Sigmoid colon (tissue), 7 donors: Measurements from ENCODE around the gene FAM210A. TPM values are rescaled to one million over a fixed set of nuclear protein-coding genes. Genes with fewer than 3 reads are reported as not detected.

Source experiments
- DNase-seq: peaks from one replicate; pipeline ENCODE4 v3.0.0-alpha.2; 2019
- H3K27ac ChIP-seq, 4 donors: fragments of 200-600 bp; sonication (generic); one replicate each; pipeline ENCODE4 v1.5.1; 2016 to 2019; ENCODE audit warnings: mild to moderate bottlenecking in 1 of 4
- H3K27me3 ChIP-seq, 3 donors: fragments of 200-600 bp; sonication (generic); one replicate each; pipeline ENCODE4 v1.5.1; 2019; ENCODE audit warnings: mild to moderate bottlenecking in 1 of 3
- H3K36me3 ChIP-seq, 4 donors: fragments of 200-600 bp; sonication (generic); one replicate each; pipeline ENCODE4 v1.5.1; 2016 to 2019
- H3K4me1 ChIP-seq, 4 donors: fragments of 200-600 bp; sonication (generic); one replicate each; pipeline ENCODE4 v1.5.1; 2017 to 2019
- H3K4me3 ChIP-seq, 4 donors: fragments of 200-600 bp; sonication (generic); one replicate each; pipeline ENCODE4 v1.5.1; 2017 to 2019; ENCODE audit warnings: mild to moderate bottlenecking in 2 of 4, moderate library complexity in 1 of 4
- H3K9me3 ChIP-seq, 4 donors: fragments of 200-600 bp in 3 of 4; sonication (generic) in 3 of 4; one replicate each; pipeline versions ENCODE4 v1.5.1 to v1.6.1; 2013 to 2019
- EP300 ChIP-seq, 4 donors: sonication (generic); formaldehyde crosslinking; IDR thresholded peaks; one replicate each; pipeline ENCODE4 v1.6.1; 2017; ENCODE audit warnings: antibody characterized with exemption in 4 of 4
- POLR2A ChIP-seq, 2 donors: fragments of 450-650 bp; IDR thresholded peaks; one replicate each; pipeline ENCODE4 v1.6.1; 2016; ENCODE audit warnings: antibody characterized with exemption in 2 of 2, mild to moderate bottlenecking in 2 of 2, moderate library complexity in 2 of 2
- POLR2AphosphoS5 ChIP-seq, 4 donors: sonication (generic); formaldehyde crosslinking; IDR thresholded peaks; one replicate each; pipeline ENCODE4 v1.6.1; 2017; ENCODE audit warnings: antibody characterized with exemption in 4 of 4
- WGBS, 2 donors: extraction: QIAGEN DNeasy Blood & Tissue Kit; methylation state at CpG; one replicate each; pipeline ENCODE4 v1.1.7; 2013; 5-methylcytosine and 5-hydroxymethylcytosine counted together
- intact Hi-C: fragments of 100-400 bp; cut with DNase I; formaldehyde crosslinking; loops from one replicate; pipeline ENCODE4 v1.15.1; 2023
- polyA plus RNA-seq, 3 donors: library from polyadenylated mRNA; stranded (reverse); fragments of 200-250 nt; gene quantifications; one replicate each; pipeline ENCODE4 v1.2.3, GENCODE V29; 2013
- total RNA-seq, 4 donors: library from RNA; depleted of rRNA; stranded (reverse); fragments of >200 nt; gene quantifications; one replicate each; pipeline ENCODE4 v1.1.0, GENCODE V29; 2016
- TF ChIP-seq, protein P1 (sequence below), 4 experiments: fragments of 450-650 bp in 3 of 4; fragments of 200-600 bp in 1 of 4; IDR thresholded peaks; one replicate each; pipeline ENCODE4 v1.5.1; 2016 to 2019; ENCODE audit warnings: antibody characterized with exemption in 4 of 4, mild to moderate bottlenecking in 3 of 4, moderate library complexity in 2 of 4
- donor health status: healthy with polysubstance abuse.
- donor health status: Bipolar disorder and iron deficiency.
- donor health status: healthy.

The FAM210A gene
- total and polyA plus RNA-seq, 7 donors = 4.8 to 19.6 (median 11.3) TPM

DNA sequence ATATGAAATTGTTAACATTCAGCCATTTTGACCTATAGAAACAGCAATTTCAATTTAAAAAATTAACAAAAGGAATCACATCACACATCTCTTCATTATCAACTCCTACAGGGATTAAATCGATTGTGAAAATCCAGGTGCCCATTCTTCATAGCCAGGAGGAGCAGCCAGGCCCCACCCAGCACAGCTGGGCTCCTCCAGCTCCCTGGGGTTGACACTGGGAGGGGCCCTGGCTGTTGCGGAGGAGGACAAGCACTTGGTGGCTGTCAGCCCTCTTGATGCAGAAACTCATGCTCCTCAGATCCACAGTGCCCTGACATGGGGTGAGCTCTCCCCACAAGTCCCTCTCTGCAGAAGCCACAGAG is 99.8 kb downstream of the FAM210A start:
- Histone ChIP-seq H3K27me3 (no peaks in the 10 kb centered on the region), H3K4me1 (peaks cover 0 to 7% (median 5%) of the 10 kb centered on the region in 4 donors), H3K27ac (no peak overlapping the region), H3K4me3 (no peak overlapping the region), H3K9me3 (no peaks in the 10 kb centered on the region), H3K36me3 (peaks cover 0 to 4% (median 0%) of the 10 kb centered on the region in 4 donors)
- DNase-seq = no peak
- TF ChIP-seq POLR2A (IDR thresholded peaks at IDR 0.05) (no peak), POLR2AphosphoS5 (IDR thresholded peaks at IDR 0.05) (no peak), EP300 (IDR thresholded peaks at IDR 0.05) (no peak)
- TF ChIP-seq, protein P1, sequence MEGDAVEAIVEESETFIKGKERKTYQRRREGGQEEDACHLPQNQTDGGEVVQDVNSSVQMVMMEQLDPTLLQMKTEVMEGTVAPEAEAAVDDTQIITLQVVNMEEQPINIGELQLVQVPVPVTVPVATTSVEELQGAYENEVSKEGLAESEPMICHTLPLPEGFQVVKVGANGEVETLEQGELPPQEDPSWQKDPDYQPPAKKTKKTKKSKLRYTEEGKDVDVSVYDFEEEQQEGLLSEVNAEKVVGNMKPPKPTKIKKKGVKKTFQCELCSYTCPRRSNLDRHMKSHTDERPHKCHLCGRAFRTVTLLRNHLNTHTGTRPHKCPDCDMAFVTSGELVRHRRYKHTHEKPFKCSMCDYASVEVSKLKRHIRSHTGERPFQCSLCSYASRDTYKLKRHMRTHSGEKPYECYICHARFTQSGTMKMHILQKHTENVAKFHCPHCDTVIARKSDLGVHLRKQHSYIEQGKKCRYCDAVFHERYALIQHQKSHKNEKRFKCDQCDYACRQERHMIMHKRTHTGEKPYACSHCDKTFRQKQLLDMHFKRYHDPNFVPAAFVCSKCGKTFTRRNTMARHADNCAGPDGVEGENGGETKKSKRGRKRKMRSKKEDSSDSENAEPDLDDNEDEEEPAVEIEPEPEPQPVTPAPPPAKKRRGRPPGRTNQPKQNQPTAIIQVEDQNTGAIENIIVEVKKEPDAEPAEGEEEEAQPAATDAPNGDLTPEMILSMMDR (IDR thresholded peaks at IDR 0.05) = no peak
- intact Hi-C loops = loop anchor here (5.0 kb wide), 1 partner anchor 249 kb away; no protein-coding TSS in a partner anchor
- 56 to 73% methylated on average over 2 of the region's 2 CpGs for WGBS, 2 donors

DNA sequence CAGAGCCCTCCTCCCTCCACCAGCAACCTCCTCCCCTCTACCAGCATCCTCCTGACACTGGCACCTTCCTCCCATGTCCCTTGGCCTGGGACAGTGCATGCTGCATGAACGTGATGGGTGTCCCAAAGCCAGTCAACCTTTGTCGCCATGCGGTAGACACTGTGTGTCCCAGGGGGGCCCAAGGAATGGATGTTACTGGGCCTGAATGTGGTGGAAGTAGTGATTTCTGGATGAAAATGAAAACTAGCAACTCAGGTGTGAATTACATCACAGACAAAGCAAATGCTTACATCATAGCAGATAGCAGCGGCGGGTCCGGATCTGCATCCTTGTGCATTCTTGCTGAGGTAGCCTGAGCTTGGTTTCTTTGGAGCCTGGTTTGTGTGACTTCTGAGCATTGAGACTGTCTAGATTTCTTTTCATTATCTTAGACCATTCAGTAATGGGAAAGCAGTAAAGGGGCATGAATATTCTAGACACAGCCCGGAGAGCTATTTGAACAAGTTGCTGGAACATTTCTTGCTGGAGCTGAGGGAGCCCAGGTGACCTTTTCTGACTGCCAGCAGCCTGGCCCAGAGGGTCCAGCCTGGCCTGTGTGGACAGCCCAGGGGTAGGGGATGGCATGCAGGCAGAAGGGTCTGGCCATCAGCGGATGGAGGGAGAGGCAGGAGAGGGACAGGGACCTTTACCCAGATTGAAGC is 100.4 kb downstream of the FAM210A start:
- no peaks in the 10 kb centered on the region for H3K27me3 ChIP-seq
- peaks cover 0 to 7% (median 5%) of the 10 kb centered on the region in 4 donors for H3K4me1 ChIP-seq
- TF ChIP-seq EP300 (IDR thresholded peaks at IDR 0.05) = no peak
- TF ChIP-seq POLR2AphosphoS5 (IDR thresholded peaks at IDR 0.05) = no peak
- TF ChIP-seq, protein P1 (IDR thresholded peaks at IDR 0.05) = no peak
- TF ChIP-seq POLR2A (IDR thresholded peaks at IDR 0.05) = no peak
- no peak for DNase-seq
- H3K27ac ChIP-seq = no peak overlapping the region
- no peaks in the 10 kb centered on the region for H3K9me3 ChIP-seq
- no peak overlapping the region for H3K4me3 ChIP-seq
- 93 to 95% methylated on average over 8 of the region's 8 CpGs for WGBS, 2 donors
- intact Hi-C loops = loop anchor here (5.0 kb wide), 1 partner anchor 249 kb away; no protein-coding TSS in a partner anchor
- H3K36me3 ChIP-seq = peaks cover 0 to 4% (median 0%) of the 10 kb centered on the region in 4 donors

DNA sequence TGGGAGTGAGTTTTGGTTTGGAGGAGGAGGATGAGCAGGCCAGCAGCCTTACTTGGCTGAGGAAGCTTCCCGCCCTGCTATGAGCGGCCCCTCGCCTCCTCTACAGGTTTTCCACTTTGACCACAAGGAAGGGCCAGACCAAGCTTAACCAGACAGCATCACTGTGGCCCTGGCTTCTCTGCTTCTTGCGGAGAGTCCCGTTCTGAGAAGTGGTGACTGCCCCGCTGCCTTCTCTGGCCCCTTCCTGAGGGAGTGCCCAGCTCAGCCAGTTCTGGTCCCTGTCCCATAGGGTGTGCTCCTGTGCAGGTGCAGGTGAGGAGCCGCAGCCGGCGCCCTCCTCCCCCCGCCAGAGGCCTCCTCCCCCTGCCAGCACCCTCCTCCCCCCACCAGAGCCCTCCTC is 101.0 kb downstream of the FAM210A start:
- no peak for DNase-seq
- Histone ChIP-seq H3K27me3 (no peaks in the 10 kb centered on the region), H3K36me3 (peaks cover 0 to 4% (median 0%) of the 10 kb centered on the region in 4 donors), H3K27ac (no peak overlapping the region), H3K4me3 (no peak overlapping the region), H3K9me3 (no peaks in the 10 kb centered on the region), H3K4me1 (peaks cover 0 to 7% (median 5%) of the 10 kb centered on the region in 4 donors)
- whole genome bisulfite sequencing, 2 donors = 86% methylated on average over 10 of the region's 10 CpGs
- intact Hi-C loops = loop anchor here (5.0 kb wide), 1 partner anchor 248 kb away; no protein-coding TSS in a partner anchor
- no peak for TF ChIP-seq EP300 (IDR thresholded peaks at IDR 0.05)
- TF ChIP-seq, protein P1 (IDR thresholded peaks at IDR 0.05) = no peak
- no peak for TF ChIP-seq POLR2AphosphoS5 (IDR thresholded peaks at IDR 0.05)
- no peak for TF ChIP-seq POLR2A (IDR thresholded peaks at IDR 0.05)

DNA sequence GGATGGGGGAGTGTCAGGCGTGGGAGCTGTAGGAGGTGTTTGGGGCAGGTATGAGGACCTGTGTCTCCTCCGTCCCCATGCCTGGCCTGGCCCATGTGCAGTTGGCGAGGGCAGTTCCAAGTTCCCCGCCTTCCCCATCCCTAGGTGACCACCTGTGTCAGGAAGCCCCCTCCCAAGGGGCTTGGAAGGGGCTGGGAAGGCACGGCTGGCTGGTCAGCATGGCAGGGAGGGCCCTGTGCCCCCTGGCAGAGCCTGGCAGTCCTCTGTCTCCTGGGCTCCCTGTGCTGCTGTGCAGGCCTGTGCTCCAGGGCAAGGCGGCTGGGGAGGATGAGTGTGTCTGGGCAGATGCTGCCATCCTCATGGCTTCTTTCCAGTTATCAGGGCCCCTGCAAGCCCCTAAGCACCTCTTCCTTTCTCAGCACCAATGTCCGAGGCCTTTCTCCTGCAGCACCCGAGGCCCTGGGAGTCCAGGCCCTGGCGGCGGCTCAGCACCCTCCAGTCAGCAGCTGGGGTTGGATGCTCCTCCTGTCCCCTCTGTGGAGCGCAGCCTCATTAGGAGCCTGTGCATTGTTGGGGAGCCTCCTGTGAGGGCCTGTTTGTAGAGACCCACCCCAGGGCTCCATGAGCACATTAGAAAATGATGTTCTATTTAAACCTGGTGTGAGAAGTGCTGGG is 101.7 kb downstream of the FAM210A start:
- TF ChIP-seq POLR2AphosphoS5 (IDR thresholded peaks at IDR 0.05) (no peak), EP300 (IDR thresholded peaks at IDR 0.05) (no peak), POLR2A (IDR thresholded peaks at IDR 0.05) (no peak)
- TF ChIP-seq, protein P1 (IDR thresholded peaks at IDR 0.05) = no peak
- no peaks in the 10 kb centered on the region for H3K9me3 ChIP-seq
- 89 to 93% methylated on average over 11 of the region's 11 CpGs for WGBS, 2 donors
- peaks cover 0 to 3% (median under 1%) of the 10 kb centered on the region in 4 donors for H3K4me1 ChIP-seq
- intact Hi-C loops = loop anchor here (5.0 kb wide), 1 partner anchor 247 kb away; no protein-coding TSS in a partner anchor
- H3K27me3 ChIP-seq = no peaks in the 10 kb centered on the region
- H3K4me3 ChIP-seq = no peak overlapping the region
- no peak overlapping the region for H3K27ac ChIP-seq
- no peak for DNase-seq
- H3K36me3 ChIP-seq = peaks cover 0 to 4% (median 0%) of the 10 kb centered on the region in 4 donors
